ENCODE measurements around the gene AKAP8.
"Not testable (repeated sequence)": the region's sequence is repeated elsewhere in the genome, so short reads cannot be mapped to it uniquely, and the experiment has no call there.

AKAP8 gene

GRCh38 chr19:15372470-15372869 lies 7.1 kb downstream of the AKAP8 start:
- DNase-seq: peak; percentile 29 to 32

DNA sequence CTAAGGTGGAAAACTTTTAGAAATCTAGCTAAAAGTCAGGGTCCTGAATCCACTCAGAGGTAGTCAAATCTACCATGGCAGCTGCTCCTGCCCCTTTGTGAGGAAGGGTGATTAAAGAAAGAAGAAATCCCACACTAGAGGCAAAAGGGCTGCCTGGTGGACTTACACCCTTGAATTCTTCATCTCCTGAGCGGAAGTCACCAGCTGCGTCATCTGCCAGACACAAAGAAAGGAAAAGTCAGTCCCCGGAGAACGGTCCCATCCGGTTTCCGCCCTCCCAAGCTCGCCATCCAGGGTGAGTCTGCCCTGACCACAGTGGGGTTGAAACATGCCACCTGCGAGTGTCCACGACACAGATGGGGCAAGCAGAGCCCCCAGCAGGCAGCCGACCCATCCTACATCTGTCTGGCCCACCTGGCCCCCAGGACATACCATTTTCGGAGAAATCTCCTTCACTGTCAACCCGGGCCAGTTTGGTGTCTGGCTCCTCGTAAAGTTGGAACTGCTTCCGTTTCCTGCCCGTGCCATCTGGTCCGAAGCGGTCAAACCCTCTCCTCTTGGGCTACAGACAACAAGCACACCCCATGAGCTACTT lies 7.7 kb downstream of the AKAP8 start:
- no peak for DNase-seq

- no peak for DNase-seq
Observed at GRCh38 chr19:15371119-15371518, 8.5 kb downstream of the AKAP8 start.

DNA sequence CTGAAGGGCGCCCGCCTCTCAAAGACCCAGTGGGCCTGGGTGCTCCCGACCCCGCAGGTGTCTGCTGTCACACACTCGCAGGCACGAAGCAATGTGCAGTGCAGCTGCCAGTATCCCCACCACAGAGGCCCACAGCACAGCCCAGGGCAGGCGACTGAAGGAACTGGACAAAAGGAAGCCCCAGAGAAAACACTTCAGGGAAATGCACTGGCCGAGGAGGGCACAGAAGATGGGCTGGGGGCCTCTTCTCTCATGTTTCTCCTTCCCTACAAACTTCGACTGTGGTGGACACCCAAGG lies 10.0 kb downstream of the AKAP8 start:
- DNase-seq: no peak

DNA sequence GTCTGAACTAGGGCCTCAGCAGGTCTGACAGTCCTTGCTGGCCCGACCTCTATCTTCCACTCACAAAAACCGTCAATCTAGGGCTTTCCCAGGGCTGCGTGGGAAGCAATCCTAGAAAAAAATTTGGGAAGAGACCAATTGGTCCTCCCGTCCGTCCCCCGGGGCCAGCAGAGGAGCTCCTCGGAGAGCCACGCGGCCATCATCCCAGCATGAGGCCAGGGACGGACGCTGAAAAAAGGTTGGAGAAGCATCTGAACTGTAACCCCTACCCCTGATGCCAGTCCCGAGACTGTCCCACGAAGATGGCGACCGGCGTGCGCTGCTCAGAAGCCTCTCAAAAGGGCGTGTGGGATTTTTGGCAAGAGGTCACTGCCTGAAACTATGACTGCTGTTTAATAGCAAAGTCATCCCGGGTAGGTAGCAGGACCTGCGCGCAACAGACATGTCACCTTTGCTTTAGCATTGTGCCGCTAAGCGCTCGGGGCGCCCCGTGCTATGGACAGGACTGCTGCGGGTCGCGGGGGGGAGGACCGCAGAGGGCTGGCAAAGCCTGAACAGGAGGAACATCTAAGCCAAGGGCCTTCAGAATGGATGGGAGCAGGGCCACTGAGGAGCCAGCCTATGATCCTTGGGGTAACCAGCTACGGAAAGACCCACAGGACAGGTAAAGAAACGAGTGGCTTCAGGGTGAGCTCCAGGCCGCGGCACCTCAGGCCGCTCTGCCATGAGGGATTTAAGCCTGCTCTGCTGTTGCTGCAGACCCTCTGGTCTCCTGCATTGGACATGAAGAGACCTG lies 10.6 kb downstream of the AKAP8 start:
- DNase-seq: no peak

DNA sequence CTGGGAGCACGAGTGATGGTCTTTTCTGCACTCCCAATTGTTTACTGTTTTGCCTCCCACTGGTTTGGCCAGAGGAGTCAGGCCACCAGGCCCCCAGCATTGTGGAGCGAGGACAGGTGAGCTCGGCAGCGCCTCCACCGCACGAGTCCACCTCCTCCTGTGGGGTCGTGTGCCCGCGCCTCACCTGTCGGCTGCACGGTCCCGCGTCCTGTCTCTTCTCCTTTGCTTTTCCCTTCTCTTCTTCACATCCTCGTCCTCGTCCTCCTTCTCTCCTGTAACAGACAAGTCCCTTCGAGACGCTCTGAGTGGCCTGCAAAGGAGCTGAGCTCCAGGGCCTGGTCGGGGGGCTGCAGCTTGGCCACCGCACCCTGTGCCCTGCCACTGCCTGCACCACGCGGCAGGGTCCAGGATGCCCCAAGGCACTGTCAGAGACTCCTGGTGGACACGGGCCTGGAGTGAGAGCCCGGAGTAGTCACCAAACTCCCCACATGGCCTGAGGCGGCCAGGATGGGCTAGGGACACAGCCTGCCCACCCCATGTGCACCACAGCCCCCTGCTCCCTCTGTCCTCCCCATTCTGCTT lies 11.4 kb downstream of the AKAP8 start:
- DNase-seq: no peak

- no peak for DNase-seq
Observed at GRCh38 chr19:15367439-15367838, 12.1 kb downstream of the AKAP8 start.

DNA sequence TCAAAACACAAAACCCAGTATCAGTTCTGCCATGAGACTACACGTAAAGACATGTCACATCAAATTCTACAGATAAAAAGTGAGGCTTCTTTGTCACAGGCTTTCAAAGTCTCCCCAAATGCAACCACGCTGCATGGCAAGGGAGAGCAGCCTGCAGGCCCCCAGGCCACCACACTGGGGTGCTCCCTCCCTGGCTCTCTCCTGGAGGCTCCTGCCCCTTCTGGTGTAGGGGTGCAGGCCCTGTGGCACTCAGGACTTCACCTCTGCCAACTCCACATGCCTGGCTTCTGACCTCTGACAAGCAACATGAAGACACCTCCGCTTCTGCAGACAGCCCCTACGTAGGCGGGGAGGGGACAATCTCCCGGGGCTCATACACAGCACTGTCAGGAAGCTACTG lies 14.3 kb downstream of the AKAP8 start:
- no peak for DNase-seq

- DNase-seq: not testable (repeated sequence)
Observed at GRCh38 chr19:15363791-15364190, 15.8 kb downstream of the AKAP8 start.

DNA sequence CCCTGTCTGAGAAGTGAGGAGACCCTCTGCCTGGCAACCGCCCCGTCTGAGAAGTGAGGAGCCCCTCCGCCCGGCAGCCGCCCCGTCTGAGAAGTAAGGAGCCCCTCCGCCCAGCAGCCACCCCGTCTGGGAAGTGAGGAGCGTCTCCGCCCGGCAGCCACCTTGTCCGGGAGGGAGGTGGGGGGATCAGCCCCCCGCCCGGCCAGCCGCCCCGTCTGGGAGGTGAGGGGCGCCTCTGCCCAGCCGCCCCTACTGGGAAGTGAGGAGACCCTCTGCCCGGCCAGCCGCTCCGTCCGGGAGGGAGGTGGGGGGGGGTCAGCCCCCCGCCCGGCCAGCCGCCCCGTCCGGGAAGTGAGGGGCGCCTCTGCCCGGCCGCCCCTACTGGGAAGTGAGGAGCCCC lies 16.5 kb downstream of the AKAP8 start:
- DNase-seq: not testable (repeated sequence)

GRCh38 chr19:15360015-15360414 lies 19.6 kb downstream of the AKAP8 start:
- not testable (repeated sequence) for DNase-seq

- DNase-seq: no peak
Observed at GRCh38 chr19:15358918-15359317, 20.7 kb downstream of the AKAP8 start.

DNA sequence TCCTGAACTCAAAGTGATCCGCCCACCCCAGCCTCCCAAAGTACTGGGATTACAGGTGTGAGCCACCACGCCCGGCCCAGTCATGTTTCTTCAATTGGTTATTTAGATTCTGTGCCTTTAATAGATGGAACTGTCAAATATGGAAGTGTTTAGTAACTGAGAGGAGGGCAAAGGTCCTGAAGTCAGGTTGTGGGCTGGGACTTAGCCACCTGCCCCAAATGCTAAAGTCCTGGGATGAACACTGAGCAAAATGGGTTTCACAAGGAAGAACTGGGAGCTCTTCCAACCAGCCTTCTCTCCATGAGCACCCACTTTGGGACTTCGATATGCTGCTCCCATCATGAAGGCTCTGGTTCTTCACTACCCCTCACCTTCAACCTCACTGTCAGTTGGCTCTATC lies 21.7 kb downstream of the AKAP8 start:
- no peak for DNase-seq

DNA sequence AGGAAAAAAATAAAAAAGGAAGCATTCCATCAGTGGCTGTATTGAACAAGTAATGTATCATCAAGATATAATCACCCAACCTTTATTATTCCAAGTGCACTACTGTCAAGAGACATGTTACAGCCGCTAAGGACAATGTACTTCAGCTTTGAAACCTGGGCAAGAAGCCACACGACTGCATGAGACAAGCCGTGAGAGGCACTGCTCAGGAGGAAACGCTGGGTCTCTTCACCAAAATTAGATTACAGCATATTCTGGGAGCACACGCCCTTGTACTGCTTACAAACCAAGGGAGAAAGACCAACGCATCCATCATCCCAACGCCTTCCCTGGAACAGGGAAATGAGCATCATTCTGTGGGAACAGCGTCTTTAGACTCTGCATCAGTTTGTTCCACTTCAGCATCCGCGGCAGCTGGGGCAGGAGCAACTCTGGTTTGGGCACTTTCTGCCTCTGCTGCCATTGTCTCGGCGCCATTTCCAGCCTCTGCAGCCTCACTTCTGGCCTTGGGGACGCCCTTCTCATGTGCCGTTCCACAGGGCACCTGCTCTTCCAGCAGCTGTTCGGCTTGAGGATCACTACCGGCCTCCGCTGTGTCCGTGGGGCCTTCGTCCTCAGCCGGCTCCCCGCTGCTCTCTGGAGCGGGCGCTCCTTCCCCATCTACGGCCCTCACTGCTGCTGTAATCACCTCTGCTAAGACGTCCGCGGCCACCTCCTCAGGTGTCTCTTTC lies 24.9 kb downstream of the AKAP8 start:
- no peak for DNase-seq

DNA sequence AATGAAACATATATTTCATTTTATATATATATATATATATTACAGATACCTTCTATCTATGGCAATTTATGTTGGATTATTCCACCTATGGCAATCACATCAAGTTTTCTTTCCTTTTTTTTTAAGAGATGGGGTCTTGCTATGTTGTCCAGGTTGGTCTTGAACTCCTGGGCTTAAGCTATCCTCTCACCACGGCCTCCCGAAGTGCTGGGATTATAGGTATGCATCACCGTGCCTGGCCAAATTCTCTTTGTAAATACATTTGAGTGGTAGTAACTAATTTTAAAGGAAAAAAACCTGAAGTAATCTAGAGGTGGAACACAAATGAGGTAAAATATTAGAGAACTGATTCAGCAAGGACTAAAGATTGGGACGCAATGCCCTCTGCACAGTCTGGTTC lies 25.7 kb downstream of the AKAP8 start:
- no peak for DNase-seq

GRCh38 chr19:15352535-15352934 lies 27.1 kb downstream of the AKAP8 start:
- not testable (repeated sequence) for DNase-seq

DNA sequence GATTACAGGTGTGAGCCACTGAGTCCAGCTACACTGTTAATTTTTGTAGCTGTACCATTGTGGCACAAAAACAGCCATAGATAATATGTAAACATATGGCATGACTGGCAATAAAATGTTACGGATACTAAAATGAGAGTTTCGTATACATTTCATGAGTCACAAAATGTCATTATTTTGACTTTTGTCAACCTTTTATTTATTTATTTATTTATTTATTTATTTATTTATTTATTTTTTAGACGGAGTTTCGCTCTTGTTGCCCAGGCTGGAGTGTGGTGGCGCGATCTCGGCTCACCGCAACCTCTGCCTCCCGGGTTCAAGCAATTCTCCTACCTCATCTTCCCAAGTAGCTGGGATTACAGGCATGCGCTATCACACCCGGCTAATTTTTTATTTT lies 38.3 kb downstream of the AKAP8 start:
- DNase-seq: not testable (repeated sequence)

GRCh38 chr19:15340086-15340485 lies 39.5 kb downstream of the AKAP8 start:
- DNase-seq: no peak

- no peak for DNase-seq
Observed at GRCh38 chr19:15337202-15337601, 42.4 kb downstream of the AKAP8 start.

DNA sequence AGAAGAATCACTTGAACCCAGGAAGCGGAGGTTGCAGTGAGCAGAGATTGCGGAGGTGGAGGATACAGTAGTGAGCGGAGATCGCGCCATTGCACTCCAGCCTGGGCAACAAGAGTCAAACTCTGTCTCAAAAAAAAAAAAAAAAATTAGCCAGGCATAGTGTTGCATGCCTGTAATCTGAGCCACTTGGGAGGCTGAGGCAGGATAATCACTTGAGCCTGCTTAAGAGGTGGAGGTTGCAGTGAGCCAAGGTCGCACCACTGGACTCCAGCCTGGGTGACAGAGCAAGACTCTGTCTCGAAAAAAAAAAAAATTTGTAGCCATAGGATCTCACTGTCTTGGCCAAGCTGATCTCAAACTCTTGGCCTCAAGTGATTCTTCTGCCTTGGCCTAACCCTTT lies 43.6 kb downstream of the AKAP8 start:
- DNase-seq: not testable (repeated sequence)

- peak; percentile 76 for DNase-seq
Observed at GRCh38 chr19:15332311-15332996, 47.1 kb downstream of the AKAP8 start, which contains the start of gene BRD4. Gene BRD4 (minus strand): TSS chr19:15332539. CDS start chr19:15273099, 59,440 bp downstream.

- DNase-seq: peak; percentile 59 to 67
Observed at GRCh38 chr19:15331419-15332310, 47.9 kb downstream of the AKAP8 start.
